ENCODE measurements around the gene PCK2.
A peak's percentile ranks its signal among the peaks of the same experiment; 100 is the strongest.

- TF ChIP-seq CTCF (IDR thresholded peaks at IDR 0.05), result peak in 1 of 3 donors; percentile 19
- TF ChIP-seq POLR2A (IDR thresholded peaks at IDR 0.05), result no peak
These were observed 31.7 kb upstream of the PCK2 start for GRCh38 chr14:24062216-24062980.

All from lower leg skin (tissue), 3 donors.